Endothelial cell (in vitro differentiated cells): Measurements from ENCODE around the gene EML4. TPM values are rescaled to one million over a fixed set of nuclear protein-coding genes. Genes with fewer than 3 reads are reported as not detected.
"Not testable (repeated sequence)": the region's sequence is repeated elsewhere in the genome, so short reads cannot be mapped to it uniquely, and the experiment has no call there.

Experiments used
- DNase-seq: peaks from one replicate; pipeline ENCODE4 v3.0.0; 2021; ENCODE audit warnings: low spot score
- H3K27ac Mint-ChIP-seq: one replicate; pipeline ENCODE4 v1.8.0; 2021; ENCODE audit warnings: mixed read lengths, inconsistent platforms; ENCODE audit not compliant: unreplicated experiment
- H3K27me3 Mint-ChIP-seq: one replicate; pipeline ENCODE4 v1.8.0; 2021; ENCODE audit warnings: mild to moderate bottlenecking, moderate library complexity, mixed read lengths, inconsistent platforms; ENCODE audit not compliant: unreplicated experiment
- H3K36me3 Mint-ChIP-seq: one replicate; pipeline ENCODE4 v1.8.0; 2021; ENCODE audit warnings: mild to moderate bottlenecking, low read depth, mixed read lengths, inconsistent platforms; ENCODE audit not compliant: unreplicated experiment
- H3K4me1 Mint-ChIP-seq: one replicate; pipeline ENCODE4 v1.8.0; 2021; ENCODE audit warnings: mild to moderate bottlenecking, mixed read lengths, inconsistent platforms; ENCODE audit not compliant: unreplicated experiment
- H3K4me3 Mint-ChIP-seq: one replicate; pipeline ENCODE4 v1.8.0; 2021; ENCODE audit warnings: mild to moderate bottlenecking, mixed read lengths, inconsistent platforms; ENCODE audit not compliant: unreplicated experiment
- H3K9me3 Mint-ChIP-seq: one replicate; pipeline ENCODE4 v1.8.0; 2021; ENCODE audit warnings: mixed read lengths, inconsistent platforms; ENCODE audit not compliant: unreplicated experiment
- total RNA-seq: library from RNA; stranded (reverse); fragmentation: NEBNext Ultra II Directional; extraction: Animal tissue kit (Norgen Biotek cat#: 25700); gene quantifications from one replicate; pipeline ENCODE4 v1.2.1, GENCODE V29; 2021; ENCODE audit not compliant: unreplicated experiment
- TF ChIP-seq, protein P1 (sequence below): fragments of 200-600 bp; sonication (generic); IDR thresholded peaks from one replicate; pipeline ENCODE4 v1.5.0; 2021; ENCODE audit warnings: antibody characterized with exemption; ENCODE audit not compliant: unreplicated experiment

The EML4 gene
- total RNA-seq, 1 donor from 2014 or later = 49.7 TPM

GRCh38 chr2:42378415-42378814, 209.3 kb downstream of the EML4 start:
- no peak overlapping the region for H3K27ac Mint-ChIP-seq
- no peaks in the 10 kb centered on the region for H3K9me3 Mint-ChIP-seq
- DNase-seq = no peak
- no peak overlapping the region for H3K4me3 Mint-ChIP-seq
- H3K36me3 Mint-ChIP-seq = no peaks in the 10 kb centered on the region
- peaks cover 2% of the 10 kb centered on the region for H3K27me3 Mint-ChIP-seq
- TF ChIP-seq, protein P1, sequence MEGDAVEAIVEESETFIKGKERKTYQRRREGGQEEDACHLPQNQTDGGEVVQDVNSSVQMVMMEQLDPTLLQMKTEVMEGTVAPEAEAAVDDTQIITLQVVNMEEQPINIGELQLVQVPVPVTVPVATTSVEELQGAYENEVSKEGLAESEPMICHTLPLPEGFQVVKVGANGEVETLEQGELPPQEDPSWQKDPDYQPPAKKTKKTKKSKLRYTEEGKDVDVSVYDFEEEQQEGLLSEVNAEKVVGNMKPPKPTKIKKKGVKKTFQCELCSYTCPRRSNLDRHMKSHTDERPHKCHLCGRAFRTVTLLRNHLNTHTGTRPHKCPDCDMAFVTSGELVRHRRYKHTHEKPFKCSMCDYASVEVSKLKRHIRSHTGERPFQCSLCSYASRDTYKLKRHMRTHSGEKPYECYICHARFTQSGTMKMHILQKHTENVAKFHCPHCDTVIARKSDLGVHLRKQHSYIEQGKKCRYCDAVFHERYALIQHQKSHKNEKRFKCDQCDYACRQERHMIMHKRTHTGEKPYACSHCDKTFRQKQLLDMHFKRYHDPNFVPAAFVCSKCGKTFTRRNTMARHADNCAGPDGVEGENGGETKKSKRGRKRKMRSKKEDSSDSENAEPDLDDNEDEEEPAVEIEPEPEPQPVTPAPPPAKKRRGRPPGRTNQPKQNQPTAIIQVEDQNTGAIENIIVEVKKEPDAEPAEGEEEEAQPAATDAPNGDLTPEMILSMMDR = no peak
- peaks cover 3% of the 10 kb centered on the region for H3K4me1 Mint-ChIP-seq

DNA sequence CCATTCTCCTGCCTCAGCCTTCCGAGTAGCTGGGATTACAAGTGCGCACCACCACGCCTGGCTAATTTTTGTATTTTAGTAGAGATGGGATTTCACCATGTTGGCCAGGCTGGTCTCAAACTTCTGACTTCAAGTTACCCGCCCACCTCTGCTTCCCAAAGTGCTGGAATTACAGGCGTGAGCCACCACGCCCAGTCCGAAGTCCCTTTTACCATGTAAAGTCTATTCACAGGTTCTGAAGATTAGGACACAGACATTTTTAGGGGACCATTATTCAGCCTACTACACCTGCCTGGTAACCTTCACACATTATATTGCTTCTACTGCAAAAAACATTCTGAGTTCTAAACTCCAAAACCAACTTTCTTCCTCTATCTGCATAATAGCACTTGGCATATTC, 210.9 kb downstream of the EML4 start:
- not testable (repeated sequence) for H3K9me3 Mint-ChIP-seq, H3K27me3 Mint-ChIP-seq, H3K4me3 Mint-ChIP-seq, DNase-seq, H3K27ac Mint-ChIP-seq, H3K36me3 Mint-ChIP-seq, H3K4me1 Mint-ChIP-seq

- TF ChIP-seq, protein P1 = no peak
- Mint-ChIP-seq H3K4me1 (peaks cover 8% of the 10 kb centered on the region), H3K27me3 (peaks cover 5% of the 10 kb centered on the region), H3K27ac (no peak overlapping the region), H3K4me3 (no peak overlapping the region), H3K36me3 (no peaks in the 10 kb centered on the region), H3K9me3 (no peaks in the 10 kb centered on the region)
- no peak for DNase-seq
These were observed 213.0 kb downstream of the EML4 start for GRCh38 chr2:42382144-42382543.

Other genes starting within 250 kb of the EML4 start
- gene PKDCC, start 121.3 kb upstream of the EML4 start, total RNA-seq = 9.6 TPM
- 94.8 TPM for gene COX7A2L, start 191.9 kb downstream of the EML4 start, total RNA-seq